NCI-H1417 treated with DMSO at 0.1 percent for 48 hours (cell line): ENCODE data around the gene KAT6B.
A peak's percentile ranks its signal among the peaks of the same experiment; 100 is the strongest.

Experiments used
- DNase-seq: peaks from one replicate; lab custom pipeline; 2025; lab: John Stamatoyannopoulos, UW

KAT6B gene

DNA sequence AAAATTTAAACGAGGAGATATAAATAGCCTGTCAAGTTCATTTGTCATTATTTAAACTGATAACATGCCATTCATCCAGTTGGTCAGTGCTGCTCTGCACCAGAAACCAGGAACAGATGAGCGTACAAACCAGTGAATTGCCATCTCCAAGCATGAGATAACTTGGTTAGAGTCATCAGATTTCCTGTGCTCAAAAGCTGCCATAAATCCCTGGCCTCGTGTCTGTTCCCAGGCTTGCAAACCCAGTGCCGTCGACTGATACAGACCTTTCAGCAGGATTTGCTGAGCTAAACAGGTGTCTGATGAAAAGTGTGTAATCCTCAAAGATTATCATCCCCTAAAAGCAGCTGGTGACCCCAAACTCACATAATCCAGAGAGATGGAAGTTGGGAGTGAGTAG lies 189.0 kb downstream of the KAT6B start:
- DNase-seq, result no peak

DNA sequence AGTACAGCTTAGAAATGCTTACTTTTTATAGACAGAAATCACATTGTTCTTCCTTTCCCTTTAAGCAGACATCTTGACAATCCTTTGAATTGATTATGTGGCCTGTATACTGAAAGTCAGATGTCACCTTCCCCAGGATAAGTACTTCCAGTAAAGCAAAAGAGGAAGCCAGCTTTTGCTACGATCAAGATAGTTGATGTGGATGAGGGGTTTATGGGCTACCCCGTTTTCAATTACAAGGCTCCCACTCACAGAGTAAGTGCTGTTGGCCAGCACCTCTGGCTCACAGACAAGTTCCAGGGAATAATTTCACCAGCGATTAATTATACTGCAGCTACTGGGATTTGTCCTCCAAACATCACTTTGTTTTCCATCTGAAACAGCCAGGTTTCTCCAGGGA lies 189.9 kb downstream of the KAT6B start:
- no peak for DNase-seq

DNA sequence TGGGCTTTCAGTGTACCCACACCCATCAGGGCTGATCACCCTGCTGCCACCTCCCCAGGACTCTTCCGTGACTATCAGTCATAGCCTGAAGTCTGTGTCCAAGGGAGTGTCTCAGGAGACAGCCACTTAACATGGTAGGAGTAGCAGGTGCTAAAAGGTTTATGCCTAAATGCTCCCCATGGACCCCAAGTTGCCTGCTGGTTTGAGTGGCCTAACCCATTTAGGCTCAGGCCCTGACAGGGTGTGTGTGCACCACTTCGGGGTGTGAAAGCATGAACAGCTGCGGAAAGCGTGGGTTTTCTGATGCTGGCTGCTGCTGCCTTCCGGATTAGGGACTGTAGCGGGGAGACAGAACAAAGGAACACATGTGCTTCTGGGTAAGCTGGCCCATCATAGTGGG lies 191.9 kb downstream of the KAT6B start:
- no peak for DNase-seq

DNA sequence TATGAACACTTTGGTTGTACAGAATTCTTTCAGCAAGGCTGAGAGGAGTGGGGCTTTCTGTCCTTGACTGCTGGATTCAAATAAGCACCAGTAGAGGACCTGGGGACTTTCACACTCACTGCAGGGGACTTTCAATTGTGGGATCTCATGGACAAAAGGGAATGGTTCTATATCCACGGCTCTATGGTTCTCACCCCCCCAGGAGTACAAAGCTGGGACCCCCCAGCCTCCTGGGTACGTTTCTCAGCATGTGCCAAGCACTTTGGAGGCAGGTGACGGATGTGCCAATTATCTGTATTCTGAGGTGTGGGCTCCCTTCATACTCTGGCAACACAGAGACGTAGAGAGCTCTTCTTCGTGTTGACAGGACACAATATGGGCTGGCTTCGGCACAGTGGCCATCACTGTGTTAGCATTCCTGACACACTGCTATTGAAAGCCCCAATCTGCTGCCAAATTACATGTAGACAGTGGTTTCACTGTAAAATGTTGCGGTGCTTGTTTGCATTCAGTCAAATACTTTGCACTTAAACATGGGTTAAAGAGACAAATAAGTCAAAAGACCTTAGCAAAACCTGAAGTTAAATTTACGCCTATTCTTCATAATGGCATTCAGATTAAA lies 192.4 kb downstream of the KAT6B start:
- peak; percentile 11 for DNase-seq

GRCh38 chr10:75019370-75019769 lies 193.0 kb downstream of the KAT6B start:
- DNase-seq, result peak; percentile 10

- DNase-seq, result no peak
These were observed 193.8 kb downstream of the KAT6B start for GRCh38 chr10:75020168-75020567.

DNA sequence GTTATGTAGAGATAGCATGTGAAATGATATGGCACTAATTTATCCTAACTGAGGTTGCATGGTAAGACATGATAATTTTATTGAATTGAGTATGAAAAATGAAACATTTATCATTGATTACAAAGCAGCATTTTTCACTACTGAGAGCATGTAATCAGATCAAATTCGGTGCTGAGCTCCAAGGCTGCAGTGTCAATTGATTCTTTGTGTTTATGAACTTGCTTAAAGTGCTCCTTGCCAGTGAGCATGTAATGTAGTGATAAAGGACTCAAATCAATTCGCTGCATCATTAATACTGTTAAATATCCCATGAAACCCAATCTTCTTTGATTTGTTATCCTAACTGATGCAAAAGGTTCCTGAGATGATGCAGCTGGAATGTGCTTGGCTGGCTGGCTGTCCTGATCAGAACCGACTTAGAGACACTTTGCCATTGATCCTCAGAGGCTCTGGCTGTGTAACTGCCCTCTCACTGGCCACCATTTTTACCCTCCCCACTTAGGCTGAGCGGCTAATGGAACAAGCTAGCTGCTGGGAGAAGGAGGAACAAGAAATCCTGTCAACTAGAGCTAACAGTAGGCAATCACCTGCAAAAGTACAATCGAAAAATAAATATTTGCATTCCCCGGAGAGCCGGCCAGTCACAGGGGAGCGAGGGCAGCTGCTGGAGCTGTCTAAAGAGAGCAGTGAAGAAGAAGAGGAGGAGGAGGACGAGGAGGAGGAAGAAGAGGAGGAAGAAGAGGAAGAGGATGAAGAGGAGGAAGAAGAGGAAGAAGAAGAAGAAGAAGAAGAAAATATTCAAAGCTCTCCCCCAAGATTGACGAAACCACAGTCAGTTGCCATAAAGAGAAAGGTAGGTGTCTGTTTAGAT lies 195.2 kb downstream of the KAT6B start:
- peak; percentile 69 for DNase-seq

GRCh38 chr10:75023074-75023473 lies 196.7 kb downstream of the KAT6B start:
- DNase-seq, result no peak

DNA sequence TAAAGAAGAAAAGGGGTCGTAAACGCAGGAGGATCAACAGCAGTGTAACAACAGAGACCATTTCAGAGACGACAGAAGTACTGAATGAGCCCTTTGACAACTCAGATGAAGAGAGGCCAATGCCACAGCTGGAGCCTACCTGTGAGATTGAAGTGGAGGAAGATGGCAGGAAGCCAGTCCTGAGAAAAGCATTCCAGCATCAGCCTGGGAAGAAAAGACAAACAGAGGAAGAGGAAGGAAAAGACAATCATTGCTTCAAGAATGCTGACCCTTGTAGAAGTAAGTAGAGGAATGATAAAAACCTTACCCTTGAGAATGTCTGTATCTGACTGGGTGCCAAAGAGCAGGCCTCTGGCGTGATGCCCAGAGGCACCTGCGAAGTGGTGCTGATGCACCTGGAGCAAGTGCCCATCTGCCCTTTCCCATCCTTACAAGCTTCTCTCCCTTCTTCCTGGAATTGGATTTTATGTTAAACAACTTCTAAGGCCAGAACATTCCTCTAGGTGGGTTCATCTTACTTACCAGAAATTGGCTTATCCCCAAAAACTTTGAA lies 198.6 kb downstream of the KAT6B start:
- no peak for DNase-seq

GRCh38 chr10:75028049-75028448 lies 201.6 kb downstream of the KAT6B start:
- no peak for DNase-seq

GRCh38 chr10:75028748-75029147 lies 202.3 kb downstream of the KAT6B start:
- no peak for DNase-seq

DNA sequence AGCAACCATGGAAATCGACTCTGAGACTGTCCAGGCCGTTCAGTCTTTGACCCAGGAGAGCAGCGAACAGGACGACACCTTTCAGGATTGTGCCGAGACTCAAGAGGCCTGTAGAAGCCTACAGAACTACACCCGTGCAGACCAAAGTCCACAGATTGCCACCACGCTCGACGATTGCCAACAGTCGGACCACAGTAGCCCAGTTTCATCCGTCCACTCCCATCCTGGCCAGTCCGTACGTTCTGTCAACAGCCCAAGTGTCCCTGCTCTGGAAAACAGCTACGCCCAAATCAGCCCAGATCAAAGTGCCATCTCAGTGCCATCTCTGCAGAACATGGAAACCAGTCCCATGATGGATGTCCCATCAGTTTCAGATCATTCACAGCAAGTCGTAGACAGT lies 203.0 kb downstream of the KAT6B start:
- no peak for DNase-seq

DNA sequence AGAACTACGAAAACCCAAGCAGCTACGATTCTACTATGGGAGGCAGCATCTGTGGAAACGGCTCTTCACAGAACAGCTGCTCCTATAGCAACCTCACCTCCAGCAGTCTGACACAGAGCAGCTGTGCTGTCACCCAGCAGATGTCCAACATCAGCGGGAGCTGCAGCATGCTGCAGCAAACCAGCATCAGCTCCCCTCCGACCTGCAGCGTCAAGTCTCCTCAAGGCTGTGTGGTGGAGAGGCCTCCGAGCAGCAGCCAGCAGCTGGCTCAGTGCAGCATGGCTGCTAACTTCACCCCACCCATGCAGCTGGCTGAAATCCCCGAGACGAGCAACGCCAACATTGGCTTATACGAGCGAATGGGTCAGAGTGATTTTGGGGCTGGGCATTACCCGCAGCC lies 203.5 kb downstream of the KAT6B start:
- no peak for DNase-seq

DNA sequence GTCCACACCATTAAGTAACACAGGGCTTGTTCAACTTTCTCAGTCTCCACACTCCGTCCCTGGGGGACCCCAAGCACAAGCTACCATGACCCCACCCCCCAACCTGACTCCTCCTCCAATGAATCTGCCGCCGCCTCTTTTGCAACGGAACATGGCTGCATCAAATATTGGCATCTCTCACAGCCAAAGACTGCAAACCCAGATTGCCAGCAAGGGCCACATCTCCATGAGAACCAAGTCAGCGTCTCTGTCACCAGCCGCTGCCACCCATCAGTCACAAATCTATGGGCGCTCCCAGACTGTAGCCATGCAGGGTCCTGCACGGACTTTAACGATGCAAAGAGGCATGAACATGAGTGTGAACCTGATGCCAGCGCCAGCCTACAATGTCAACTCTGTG lies 204.0 kb downstream of the KAT6B start:
- DNase-seq, result no peak

- DNase-seq, result no peak
These were observed 205.7 kb downstream of the KAT6B start for GRCh38 chr10:75032119-75032518.

DNA sequence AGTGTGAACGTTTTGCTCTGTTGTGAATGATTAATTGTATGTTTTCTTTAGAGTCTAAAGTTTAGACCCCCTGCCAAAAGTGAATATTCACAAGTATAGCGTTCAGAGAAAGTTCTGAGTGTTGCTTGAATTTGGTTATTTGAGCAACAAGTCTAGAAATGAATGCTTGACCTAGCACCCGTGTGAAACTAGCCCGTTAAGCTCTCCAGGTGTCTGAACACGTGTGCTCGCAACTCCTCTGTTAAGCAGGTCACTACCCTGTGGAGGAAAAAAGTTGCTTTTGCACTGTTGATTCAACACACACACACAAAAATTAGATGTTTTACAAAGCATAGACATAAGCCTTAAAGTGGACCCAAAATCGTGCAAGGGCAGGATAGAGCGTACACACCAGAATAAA lies 206.4 kb downstream of the KAT6B start:
- DNase-seq, result no peak

GRCh38 chr10:75033399-75034130 lies 207.2 kb downstream of the KAT6B start:
- DNase-seq, result no peak

- DNase-seq, result no peak
These were observed 207.7 kb downstream of the KAT6B start for GRCh38 chr10:75034131-75034512.

DNA sequence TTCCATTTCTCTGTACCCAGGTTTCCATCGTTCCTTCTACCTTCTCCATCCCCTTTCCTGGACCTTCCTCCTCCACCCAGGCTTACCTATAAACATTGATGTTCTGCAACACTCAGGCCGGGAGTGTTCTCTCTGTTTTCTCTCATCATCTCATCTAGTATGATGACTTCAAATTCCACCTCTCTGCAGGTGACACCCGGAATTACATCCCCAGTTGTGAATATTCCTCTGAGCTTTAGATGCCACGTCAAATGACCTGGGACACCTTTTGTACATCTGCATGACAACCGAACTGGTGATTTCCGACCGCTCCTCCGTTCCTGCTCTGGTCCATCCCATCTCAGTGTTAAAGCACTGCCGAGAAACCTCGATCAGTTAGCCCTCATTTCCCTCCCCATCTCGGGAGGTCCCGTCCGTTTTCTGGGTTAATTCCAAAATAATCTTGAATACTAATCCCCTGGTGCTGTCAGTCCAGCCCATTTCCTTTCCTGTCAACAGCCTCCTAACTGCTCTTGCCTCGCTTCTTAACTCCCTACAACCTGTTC lies 208.4 kb downstream of the KAT6B start:
- DNase-seq, result no peak

DNA sequence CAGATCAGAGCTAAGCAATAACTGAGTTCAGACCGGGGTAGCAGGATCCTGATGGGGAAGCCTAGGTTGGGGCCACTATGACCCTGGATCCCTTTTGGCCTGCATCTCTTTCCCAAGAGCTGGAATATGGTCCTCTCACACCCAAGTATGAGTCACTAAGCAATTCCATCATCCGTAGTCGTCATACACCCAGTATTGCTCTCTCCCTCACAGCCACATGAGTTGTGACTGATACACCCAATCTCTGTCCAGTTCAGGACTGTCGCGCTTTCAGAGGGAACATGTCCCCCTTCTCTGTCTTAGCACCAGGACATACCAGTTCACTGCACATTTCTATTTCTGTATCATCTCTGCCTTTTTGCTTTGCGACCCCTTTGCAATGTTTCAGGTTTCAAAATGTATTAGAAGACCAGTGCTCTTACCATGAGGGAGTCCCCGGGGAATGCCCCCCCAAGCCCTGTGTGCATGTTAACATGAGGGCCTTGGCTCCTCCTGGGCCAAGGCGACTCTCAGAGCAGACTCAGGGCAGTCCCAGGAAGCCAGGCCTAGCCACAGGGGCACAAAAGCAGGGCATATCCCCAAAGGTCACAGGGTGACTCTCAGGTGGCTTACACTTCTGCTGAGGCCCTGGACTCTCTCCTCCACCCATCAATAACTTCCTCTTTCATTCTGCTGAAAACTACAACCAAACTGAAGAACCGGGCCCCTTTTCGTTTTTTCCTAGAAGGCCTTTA lies 209.7 kb downstream of the KAT6B start:
- no peak for DNase-seq
